SIG-M5 treated with dmso at 0.1 percent for 504 hours (cell line): ENCODE data around the gene ZNF385C.
A peak's percentile ranks its signal among the peaks of the same experiment; 100 is the strongest.
"Not testable (repeated sequence)": the region's sequence is repeated elsewhere in the genome, so short reads cannot be mapped to it uniquely, and the experiment has no call there.

Experiments used
- DNase-seq: peaks from one replicate; lab custom pipeline; 2025; ENCODE audit not compliant: unreplicated experiment; lab: John Stamatoyannopoulos, UW

The ZNF385C gene, protein sequence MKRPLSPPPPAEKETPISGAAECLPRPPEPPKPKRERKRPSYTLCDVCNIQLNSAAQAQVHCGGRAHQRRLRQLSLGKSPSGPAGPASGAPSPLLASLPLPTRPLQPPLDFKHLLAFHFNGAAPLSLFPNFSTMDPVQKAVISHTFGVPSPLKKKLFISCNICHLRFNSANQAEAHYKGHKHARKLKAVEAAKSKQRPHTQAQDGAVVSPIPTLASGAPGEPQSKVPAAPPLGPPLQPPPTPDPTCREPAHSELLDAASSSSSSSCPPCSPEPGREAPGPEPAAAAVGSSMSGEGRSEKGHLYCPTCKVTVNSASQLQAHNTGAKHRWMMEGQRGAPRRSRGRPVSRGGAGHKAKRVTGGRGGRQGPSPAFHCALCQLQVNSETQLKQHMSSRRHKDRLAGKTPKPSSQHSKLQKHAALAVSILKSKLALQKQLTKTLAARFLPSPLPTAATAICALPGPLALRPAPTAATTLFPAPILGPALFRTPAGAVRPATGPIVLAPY

DNA sequence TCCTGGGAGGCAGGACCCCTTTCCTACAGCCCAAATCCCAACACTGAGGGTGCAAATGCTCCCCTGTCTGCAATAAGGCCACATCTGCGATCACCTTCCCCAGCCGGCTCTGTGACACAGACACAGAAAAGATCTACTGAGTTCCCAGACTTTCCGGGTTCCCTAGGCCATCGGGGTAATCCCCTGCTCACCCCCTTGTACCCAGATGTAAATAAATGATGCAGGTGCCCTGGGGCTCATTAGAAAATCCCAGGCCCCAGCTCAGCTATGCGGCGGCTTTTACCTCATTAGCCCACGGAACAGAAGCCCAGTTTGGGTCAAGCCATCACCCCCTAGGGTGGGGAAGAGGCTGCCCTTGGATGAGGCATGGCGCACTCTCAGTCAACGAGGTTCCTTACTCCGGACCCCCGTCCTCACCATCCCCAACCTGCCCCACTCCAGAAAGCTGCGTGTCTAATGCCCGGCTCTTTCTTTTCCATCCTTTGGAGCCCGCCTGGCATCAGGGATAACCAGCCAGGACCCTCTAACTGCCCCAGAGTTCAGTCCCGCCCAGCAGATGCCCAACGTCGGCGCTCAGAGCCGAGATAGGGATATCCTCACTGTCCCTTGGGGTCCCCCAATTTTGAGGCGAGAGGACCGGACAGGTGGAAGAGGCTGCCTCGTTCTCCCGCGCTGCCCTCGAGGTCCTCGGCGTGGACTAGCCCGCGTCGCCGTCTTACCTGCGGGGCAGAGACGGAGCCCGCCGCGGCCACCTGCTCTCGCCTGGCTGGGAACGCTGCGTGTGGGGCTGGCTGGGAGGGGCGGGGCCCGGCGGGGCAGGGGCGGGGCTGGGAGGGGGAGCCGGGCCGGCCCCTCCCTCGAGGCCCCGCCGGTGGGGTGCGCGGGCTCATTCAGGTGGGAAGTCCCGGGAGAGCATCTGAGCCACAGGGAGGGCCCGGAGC lies at the start of gene ZNF385C:
ZNF385C (minus strand) TSS at position 783 of the 941 bp plus-strand sequence. CDS start 35,417 bp downstream, outside the sequence.
- DNase-seq, result no peak

DNA sequence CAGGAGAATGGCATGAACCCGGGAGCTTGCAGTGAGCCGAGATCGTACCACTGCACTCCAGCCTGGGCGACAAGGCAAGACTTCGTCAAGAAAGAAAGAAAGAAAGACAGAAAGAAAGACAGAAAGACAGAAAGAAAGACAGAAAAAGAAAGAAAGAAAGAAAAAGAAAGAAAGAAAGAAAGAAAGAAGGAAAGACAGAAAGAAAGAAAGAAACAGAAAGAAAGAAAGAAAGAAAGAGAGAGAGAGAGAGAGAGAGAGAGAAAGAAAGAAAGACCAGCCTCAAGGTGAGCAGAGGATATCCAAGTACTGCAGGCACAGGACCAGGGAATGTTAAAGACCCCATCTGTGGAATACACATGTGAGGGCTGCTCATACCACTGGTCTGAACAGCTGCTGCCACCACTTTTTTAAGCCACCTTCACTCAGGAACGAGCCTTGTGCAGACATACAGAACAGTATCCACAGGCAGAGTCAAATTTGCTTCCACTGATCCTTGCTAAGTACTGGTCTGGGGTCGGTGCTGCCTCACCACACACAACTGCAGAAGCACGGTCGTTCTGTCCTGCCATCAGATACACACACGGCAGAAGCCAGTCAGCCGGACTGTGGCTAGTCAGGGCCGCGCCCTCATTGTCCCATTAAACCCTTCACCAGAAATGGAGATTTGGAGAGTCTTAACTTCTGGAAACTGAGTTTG lies 48.8 kb upstream of the ZNF385C start:
- no peak for DNase-seq

DNA sequence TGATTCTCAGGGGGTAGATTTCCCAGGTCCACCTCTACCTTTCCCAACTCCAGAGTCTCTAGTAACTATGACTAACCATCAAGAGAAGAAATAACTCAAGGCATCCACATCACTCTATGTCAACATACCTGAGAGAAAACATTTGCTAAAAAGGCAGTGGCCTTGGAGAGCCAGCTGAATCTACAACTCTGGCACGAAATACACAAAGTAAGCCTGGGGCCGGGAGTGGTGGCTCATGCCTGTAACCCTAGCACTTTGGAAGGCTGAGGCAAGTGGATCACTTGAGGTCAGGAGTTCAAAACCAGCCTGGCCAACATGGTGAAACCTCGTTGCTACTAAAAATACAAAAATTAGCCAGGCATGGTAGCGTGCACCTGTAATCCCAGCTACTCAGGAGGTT lies 44.9 kb upstream of the ZNF385C start:
- DNase-seq, result not testable (repeated sequence)

DNA sequence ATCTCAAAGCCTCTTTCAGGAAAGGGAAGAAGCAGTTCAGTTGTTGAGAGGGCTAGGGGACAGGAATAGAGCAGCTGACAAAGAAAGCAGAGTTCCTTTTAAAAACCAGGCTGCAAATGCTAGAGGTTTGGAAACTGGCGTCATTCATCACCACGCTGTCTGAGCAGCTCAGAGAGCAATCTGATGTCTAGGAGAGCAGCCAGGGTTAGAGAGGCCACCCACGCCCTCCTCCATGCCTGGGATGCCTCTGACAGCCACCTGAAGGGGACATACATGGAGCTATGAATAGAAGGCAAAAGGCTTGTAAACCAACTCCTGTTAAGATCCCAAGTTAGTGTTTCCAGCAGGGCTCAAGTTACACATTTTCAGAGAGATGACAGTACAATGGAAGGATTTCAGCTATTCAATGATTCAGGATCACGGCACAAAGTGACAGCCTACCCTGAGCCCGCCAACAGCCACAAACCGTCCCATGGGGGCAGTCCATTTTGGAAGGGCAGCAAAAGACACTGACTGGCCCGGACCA lies 44.2 kb upstream of the ZNF385C start:
- DNase-seq, result no peak

DNA sequence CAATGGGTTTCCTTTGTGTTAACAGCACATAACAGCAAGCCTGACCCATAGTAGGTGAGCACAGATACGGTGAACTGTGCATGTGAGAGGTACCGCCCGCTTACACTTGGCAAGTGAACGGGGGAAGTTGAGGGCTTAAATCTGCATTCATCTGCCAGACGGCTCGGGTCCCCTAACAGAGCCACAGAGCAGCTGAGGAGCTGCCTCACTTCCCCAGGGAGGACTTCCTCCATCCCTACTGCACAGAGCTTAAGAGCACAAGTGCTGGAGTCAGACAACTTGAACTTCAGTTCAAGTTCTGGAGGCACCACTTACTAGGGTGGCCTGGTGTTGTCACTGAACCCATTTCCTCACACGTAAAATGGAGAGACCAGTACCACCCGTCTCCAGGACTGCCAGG lies 43.1 kb upstream of the ZNF385C start:
- DNase-seq, result no peak

DNA sequence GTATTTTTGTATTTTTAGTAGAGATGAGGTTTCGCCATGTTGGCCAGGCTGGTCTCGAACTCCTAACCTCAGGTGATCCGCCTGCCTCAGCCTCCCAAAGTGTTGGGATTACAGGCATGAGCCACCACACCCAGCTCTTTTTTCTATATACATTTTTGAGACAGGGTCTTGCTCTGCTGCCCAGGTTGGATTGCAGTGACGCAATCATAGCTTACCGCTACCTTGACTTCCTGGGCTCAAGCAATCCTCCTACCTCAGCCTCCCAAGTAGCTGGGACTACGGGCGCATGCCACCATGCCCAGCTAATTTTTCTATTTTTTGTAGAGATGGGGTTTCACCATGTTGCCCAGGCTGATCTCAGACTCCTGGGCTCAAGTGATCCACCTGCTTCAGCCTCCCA lies 42.4 kb upstream of the ZNF385C start:
- DNase-seq, result not testable (repeated sequence)

DNA sequence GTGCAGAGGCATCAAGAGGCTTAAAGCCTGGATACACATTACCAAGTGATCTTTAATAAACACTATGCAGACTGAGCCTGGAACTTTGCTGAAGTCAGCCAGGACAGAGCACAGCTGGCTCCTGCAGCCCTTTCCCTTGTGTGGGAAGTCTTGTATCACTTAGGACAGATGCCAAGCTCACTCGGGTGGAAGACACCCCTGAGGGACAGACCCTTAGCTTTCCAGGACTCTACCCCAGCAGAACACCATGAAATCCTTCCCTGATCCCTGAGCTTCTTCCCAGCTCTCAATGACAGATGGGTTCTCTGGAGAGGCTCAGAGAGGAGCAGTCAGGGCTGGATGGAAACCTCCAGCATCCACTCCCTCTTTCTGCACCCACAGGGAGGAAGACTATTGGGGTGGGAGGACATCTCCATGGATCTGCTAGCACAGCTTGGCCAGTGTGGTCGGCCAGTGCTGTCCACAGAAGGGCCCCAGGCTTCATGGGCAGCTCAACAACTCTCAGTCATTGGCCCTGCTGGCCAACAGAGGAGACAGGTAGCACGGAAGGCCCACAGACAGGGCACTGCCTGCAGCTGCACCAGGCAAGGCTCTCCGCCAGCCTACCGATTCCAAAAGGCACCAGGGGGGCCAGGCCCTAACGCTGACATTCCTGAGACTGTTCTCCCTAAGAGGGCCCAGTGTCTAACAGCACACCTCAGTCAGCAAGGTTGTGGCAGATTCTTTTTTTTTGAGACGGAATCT lies 40.6 kb upstream of the ZNF385C start:
- no peak for DNase-seq

DNA sequence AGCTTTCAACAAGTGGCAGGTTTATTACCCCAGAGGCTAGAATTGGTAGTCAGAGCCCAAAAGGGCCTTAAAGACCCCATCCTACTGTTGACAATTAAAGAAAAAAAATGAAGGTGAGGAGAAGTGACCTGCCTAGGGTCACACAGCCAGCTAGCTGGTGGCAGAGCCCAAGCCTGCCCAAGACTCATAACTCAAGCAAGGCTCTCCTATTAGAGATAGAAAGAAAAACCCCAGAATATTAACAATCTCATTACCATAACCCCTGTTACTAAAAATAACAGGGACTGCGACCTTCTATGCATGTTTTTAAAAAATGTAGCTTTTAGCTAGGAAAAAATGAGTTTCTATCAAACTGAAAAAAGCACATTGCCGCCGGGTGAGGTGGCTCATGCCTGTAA lies 38.4 kb upstream of the ZNF385C start:
- DNase-seq, result no peak

DNA sequence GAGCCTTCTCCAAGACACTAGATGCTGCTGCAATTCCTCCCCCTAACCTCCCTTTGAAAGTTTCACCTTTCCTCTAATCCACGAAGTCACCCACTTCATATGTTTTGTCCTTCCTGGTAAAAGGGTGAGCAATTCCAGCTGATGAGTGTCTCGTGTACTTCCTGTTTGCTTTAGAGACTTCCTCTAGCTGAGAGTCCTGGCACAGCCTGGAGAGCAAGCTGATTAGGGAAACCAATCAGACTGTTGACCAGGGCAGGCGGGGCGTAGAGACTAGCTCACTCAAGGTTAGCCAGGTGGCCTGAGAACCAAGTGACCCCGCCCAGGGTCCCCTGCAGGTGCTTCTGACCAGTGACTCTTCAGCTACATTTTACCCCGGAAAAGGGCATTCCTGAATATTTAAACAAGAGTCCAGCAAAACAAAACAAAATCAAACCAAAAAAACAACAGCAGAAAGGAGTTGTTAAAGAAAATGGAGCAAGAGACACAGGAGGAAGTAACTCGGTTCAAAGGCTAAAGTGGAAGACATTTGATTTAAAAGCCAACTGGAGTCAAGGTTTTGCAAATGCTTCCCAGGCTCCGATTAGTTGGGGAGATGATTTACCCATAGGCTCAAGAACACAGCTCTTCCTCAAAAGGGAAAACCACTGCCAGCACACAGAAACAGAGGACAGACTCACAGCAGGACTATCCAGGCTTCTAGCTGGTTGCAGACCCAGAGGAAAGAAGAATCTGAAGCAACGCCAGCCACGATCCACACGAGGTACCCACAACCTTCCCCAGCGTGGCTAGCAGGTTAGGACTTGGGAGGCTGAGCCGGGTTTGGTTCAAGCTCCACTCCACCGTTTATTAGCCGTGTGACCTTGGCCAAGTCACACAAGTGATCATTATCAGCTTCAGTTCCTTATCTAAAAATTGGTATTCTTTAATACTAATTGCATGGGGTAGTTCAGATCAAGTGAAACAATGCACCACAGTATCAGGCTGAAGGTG lies 37.7 kb upstream of the ZNF385C start:
- peak; percentile 35 for DNase-seq

DNA sequence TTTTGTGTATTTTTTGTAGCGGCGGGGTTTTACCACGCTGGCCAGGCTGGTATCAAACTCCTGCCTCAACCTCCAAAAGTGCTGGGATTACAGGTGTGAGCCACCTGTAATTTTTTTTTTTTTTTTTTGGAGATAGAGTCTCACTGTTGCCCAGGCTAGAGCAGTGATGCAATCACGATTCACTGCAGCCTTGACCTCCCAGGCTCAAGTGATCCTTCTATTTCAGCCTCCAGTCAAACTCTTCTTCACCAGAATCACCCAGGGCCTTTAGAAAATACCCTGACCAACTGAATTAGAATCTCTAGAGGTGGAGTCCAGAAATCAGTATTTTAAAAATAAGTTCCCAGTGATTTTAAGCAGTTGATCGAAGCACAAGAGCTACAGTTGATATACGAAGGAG lies 36.9 kb upstream of the ZNF385C start:
- DNase-seq, result no peak

DNA sequence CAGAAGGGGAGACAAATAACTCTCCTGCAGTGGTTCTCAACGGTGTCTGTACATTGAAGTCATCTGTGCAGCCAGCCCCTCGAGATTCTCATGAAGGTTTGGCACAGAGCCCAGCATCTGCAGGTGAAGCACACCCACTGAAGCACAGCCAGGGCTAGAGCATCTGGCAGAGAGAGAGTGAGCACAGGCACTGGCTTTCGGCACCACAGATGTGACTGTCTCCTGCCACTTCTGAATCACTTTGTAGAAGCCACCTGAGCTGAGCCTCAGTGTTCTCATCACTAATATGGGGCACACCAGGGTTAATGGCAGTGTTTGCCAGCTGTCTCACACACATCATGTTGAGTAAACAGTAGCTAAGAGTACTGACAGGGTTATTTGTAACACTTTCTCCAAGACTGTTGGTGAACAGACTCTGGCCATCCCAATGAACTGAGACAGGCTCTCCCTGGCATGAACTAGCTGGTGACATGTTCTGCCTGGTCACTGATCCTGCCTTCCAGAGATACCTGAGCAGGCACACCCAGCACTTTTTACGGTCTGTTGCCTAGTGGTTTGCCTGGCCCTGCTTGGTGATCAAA lies 35.3 kb upstream of the ZNF385C start:
- DNase-seq, result no peak

DNA sequence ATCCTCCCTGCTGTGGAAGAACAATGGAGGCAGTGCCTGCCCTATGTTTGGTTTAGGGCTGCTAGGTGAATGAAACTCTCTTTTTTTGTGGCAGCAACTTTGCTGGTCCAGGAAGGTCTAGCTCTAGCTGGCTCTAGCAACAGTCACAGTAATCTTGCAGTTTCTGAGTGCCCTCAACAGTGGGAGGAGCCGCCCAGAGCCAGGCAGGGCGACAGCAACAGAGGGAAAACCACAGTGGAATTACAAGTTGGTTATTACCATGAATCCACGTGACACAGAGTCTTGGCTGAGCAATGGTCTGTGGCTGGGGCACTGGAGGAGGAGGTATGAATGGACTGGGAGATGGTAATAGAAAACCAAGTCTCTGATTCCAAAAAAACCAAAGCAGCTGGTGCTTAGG lies 34.7 kb upstream of the ZNF385C start:
- DNase-seq, result peak; percentile 38

DNA sequence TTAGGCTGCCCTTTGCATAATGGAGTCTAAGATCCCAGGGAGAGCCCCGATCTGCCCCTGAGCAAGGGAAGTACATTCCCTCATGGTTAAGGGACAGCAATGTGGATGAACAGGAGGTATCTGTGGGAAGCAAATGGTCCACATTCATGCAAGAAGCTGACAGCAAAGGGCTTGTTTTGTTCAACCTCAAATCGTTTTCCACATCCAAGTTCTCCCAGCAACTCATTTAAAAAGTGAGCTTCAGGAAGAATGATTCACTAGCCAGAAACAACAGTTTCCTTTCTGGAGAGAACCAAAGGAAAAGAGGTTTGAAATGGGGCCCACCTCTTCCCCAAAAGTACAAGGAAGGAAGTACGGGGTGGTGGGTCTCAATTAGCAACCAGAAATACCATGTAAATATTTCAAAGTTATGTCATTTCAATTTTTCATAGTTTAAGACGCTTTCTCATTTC lies 33.7 kb upstream of the ZNF385C start:
- DNase-seq, result no peak

DNA sequence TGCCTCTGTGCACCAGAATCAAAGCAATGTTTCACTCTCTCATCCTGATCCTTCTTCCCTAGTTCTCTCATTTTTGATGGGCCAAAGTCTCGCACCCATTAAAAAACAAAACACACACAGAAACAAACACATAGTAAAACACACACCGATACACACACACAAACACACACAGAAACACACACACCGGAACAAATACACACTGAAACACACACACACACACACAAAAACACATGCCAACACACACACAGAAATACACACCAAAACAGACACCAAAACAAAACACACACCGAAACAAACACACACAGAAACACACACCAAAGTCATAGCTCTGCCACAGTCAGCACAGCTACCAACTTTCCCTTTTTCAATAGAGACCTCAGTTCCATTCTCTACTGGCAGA lies 33.0 kb upstream of the ZNF385C start:
- DNase-seq, result no peak

DNA sequence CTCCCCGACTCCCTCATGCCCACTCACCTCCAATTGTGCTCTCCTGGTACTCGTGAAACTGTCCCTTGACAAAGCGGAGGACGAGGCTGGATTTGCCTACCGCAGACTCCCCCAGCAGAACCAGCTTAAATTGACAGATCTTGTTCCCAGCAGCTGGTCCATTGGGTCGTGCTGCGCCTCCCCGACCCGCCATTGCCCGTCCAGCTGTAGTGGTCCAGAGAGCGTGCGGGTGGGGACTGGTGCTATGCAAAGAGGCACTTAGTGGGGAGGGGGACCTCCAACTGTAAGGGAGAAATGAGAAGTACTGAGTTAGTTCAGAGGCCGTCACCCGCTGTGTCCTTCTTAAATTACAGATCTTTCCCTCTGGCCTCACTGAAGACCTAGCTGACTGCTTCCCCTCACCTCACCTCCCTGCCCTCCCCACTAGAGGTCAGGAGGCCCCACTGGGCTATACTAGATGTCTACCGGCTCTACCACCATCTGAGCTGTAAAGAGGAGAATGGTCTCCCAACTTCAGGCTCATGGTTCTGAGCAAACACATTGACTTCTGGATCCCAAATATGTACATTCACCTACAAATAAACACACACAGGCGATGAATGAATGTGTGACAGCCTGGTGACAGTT lies 32.1 kb upstream of the ZNF385C start:
- no peak for DNase-seq

DNA sequence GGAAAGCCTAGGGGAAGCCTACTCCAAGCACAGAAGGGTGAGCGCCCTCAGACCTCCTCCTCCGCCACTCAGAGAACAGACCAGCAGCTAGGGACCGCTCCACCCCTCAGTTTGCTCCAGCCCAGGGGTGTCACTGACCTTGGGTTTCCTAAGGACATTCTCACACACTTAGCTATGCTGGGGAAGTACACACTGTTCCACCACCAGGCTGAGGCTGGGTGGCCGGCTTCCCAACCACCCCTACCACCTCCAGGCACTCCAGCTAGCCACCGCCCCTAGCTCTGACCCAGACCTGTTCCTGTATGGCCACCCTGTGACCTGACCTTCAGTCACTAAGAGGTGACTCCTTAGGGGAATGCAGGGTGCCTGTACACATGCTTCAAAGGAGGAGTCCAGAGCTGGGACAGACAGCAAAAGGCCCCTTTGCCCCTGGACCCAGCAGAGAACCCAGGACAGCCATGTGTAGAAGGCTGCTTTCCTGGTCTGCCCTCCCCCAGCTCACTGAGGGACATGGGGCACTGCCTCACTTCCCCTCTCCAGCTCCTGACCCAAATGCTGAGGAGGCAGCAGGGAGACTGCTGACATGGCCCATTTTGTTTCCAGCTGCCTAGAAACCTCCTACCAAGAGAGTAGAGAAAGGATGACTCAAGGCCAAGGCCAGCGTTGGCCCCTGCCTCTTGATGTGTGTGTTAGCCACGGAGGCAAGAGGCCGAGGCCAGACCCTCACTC lies 31.0 kb upstream of the ZNF385C start:
- DNase-seq, result no peak

DNA sequence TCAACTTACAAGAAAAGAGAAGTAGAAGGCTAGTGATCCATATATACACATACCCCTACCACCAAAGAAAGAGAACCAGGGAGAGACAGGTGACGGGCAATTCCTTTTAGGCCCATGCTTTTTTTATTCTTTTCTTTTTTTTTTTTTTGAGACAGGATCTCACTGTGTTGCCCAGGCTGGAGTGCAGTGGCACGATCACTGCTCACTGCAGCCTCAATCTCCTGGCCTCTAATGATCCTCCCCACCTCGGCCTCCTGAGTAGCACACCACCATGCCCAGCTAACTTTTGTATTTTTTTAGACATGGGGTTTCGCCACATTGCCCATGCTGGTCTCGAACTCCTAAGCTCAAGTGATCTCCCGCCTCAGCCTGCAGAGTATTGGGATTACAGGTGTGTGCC lies 29.1 kb upstream of the ZNF385C start:
- no peak for DNase-seq
